ENCODE data around the gene WDCP.
A peak's percentile ranks its signal among the peaks of the same experiment; 100 is the strongest.

WDCP gene

DNA sequence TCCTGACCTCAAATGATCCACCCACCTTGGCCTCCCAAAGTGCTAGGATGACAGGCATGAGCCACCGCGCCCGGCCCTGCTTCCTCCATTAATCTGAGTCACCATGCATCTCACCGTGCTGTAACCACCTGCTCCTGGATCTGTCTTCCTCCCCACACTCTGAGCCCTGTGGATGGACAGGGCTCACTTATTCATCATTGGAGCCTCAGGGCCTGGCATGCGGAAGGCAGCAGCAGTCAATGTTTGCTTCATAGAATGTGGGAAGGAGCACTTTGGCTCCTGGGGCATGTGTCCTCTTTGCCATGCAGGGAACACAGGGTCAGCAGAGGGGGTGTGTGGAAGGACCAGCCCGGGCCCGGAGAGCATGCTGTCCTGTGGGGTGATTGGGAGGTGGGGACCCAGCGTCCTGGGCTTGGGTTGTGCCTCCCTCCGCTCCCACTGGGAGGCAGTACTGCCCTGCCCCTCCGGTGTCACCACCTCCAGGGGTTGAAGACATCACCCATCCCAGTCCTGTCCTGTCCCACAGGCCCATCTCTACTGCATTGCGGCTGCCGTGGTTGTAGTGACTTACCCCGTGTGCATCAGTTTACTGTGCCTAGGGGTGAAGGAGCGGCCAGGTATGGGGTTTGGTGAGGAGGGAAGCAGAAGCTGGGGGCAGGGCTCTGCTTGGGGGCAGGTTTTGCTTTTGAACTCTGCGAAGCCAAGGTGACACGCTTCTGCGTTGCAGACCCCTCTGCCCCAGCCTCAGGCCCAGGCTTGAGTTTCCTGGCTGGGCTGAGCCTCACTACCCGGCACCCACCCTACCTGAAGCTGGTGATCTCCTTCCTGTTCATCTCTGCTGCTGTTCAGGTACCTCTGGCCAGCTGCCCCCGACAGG lies 25.8 kb downstream of the WDCP start:
- peak overlapping the region; percentile 69 for H3K23ac ChIP-seq (ENCODE audit: low read depth, low read length, poor library complexity)
- H2BK15ac ChIP-seq (ENCODE audit: low read length): no peak overlapping the region
- H3K36me3 ChIP-seq (replicated peaks in 1 of 2; ENCODE audit: control insufficient read depth in 2 of 2, insufficient read depth in 2 of 2, low read length in 2 of 2): peaks cover 8 to 37% of the 10 kb centered on the region in 2 donors
- H3K4me3 ChIP-seq (ENCODE audit: low read length in 2 of 2): no peak overlapping the region
- no peaks in the 10 kb centered on the region for H3K9me3 ChIP-seq (replicated peaks in 1 of 2; ENCODE audit: control insufficient read depth in 2 of 2, insufficient read depth in 1 of 2, low read depth in 1 of 2, low read length in 2 of 2)
- H2BK120ac ChIP-seq (ENCODE audit: low read depth, low read length): no peak overlapping the region
- H3K9ac ChIP-seq (ENCODE audit: low read depth, low read length, poor library complexity): no peak overlapping the region
- no peak overlapping the region for H3K18ac ChIP-seq (ENCODE audit: low read length)
- H2AK5ac ChIP-seq (ENCODE audit: low read depth, low read length): peak overlapping the region; percentile 47
- H3K4ac ChIP-seq (ENCODE audit: low read length): no peak overlapping the region
- no peak overlapping the region for H2BK12ac ChIP-seq (ENCODE audit: low read length)
- no peak overlapping the region for H3K4me2 ChIP-seq (ENCODE audit: insufficient read depth, low read length, poor library complexity, severe bottlenecking)
- H3K4me1 ChIP-seq (ENCODE audit: control insufficient read depth in 2 of 2, insufficient read depth in 1 of 2, low read depth in 1 of 2, low read length in 2 of 2): peaks cover 6 to 13% of the 10 kb centered on the region in 2 donors
- H3K79me1 ChIP-seq (ENCODE audit: low read depth, low read length): peaks cover 6% of the 10 kb centered on the region
- DNase-seq (ENCODE audit: low spot score): no peak
- H2AFZ ChIP-seq (ENCODE audit: low read length): no peak overlapping the region
- no peaks in the 10 kb centered on the region for H3K27me3 ChIP-seq (ENCODE audit: control insufficient read depth in 3 of 3, insufficient read depth in 3 of 3, low read depth in 1 of 3, low read length in 3 of 3)
- peak overlapping the region; percentile 65 for H3K14ac ChIP-seq (ENCODE audit: low read length)
- no peak overlapping the region for H4K91ac ChIP-seq (ENCODE audit: low read depth, low read length, poor library complexity)
- H3K27ac ChIP-seq (replicated peaks; ENCODE audit: low read length): no peak overlapping the region
- no CpG with 5 or more reads among the region's 19 CpGs for WGBS, 2 donors (ENCODE audit: extremely low coverage in 2 of 2, insufficient read length in 2 of 2, insufficient replicate concordance in 1 of 2)
- no peak overlapping the region for H4K8ac ChIP-seq (ENCODE audit: low read depth, low read length)
- no peak overlapping the region for H2BK5ac ChIP-seq (ENCODE audit: low read length)

- Histone ChIP-seq H3K18ac (ENCODE audit: low read length) (no peak overlapping the region), H3K27ac (replicated peaks; ENCODE audit: low read length) (no peak overlapping the region), H2BK12ac (ENCODE audit: low read length) (no peak overlapping the region), H3K4me3 (ENCODE audit: low read length in 2 of 2) (no peak overlapping the region), H3K4me2 (ENCODE audit: insufficient read depth, low read length, poor library complexity, severe bottlenecking) (no peak overlapping the region), H2AFZ (ENCODE audit: low read length) (no peak overlapping the region), H2AK5ac (ENCODE audit: low read depth, low read length) (no peak overlapping the region), H3K23ac (ENCODE audit: low read depth, low read length, poor library complexity) (no peak overlapping the region), H3K79me1 (ENCODE audit: low read depth, low read length) (peaks cover 5% of the 10 kb centered on the region), H4K91ac (ENCODE audit: low read depth, low read length, poor library complexity) (no peak overlapping the region), H3K4ac (ENCODE audit: low read length) (no peak overlapping the region), H3K14ac (ENCODE audit: low read length) (no peak overlapping the region), H3K4me1 (ENCODE audit: control insufficient read depth in 2 of 2, insufficient read depth in 1 of 2, low read depth in 1 of 2, low read length in 2 of 2) (peaks cover 4 to 9% of the 10 kb centered on the region in 2 donors), H3K9ac (ENCODE audit: low read depth, low read length, poor library complexity) (no peak overlapping the region), H2BK120ac (ENCODE audit: low read depth, low read length) (no peak overlapping the region), H2BK15ac (ENCODE audit: low read length) (no peak overlapping the region), H4K8ac (ENCODE audit: low read depth, low read length) (no peak overlapping the region), H2BK5ac (ENCODE audit: low read length) (no peak overlapping the region), H3K36me3 (replicated peaks in 1 of 2; ENCODE audit: control insufficient read depth in 2 of 2, insufficient read depth in 2 of 2, low read length in 2 of 2) (peaks cover 6 to 33% of the 10 kb centered on the region in 2 donors), H3K9me3 (replicated peaks in 1 of 2; ENCODE audit: control insufficient read depth in 2 of 2, insufficient read depth in 1 of 2, low read depth in 1 of 2, low read length in 2 of 2) (no peaks in the 10 kb centered on the region), H3K27me3 (ENCODE audit: control insufficient read depth in 3 of 3, insufficient read depth in 3 of 3, low read depth in 1 of 3, low read length in 3 of 3) (no peaks in the 10 kb centered on the region)
- no peak for DNase-seq (ENCODE audit: low spot score)
- no CpG with 5 or more reads among the region's 4 CpGs for WGBS, 2 donors (ENCODE audit: extremely low coverage in 2 of 2, insufficient read length in 2 of 2, insufficient replicate concordance in 1 of 2)
Measured at GRCh38 chr2:24020244-24020643, 26.9 kb downstream of the WDCP start.

- no peak for DNase-seq (ENCODE audit: low spot score)
- Histone ChIP-seq H2AFZ (ENCODE audit: low read length) (no peak overlapping the region), H4K91ac (ENCODE audit: low read depth, low read length, poor library complexity) (no peak overlapping the region), H2BK5ac (ENCODE audit: low read length) (no peak overlapping the region), H3K9me3 (replicated peaks in 1 of 2; ENCODE audit: control insufficient read depth in 2 of 2, insufficient read depth in 1 of 2, low read depth in 1 of 2, low read length in 2 of 2) (no peaks in the 10 kb centered on the region), H3K4me2 (ENCODE audit: insufficient read depth, low read length, poor library complexity, severe bottlenecking) (no peak overlapping the region), H2BK12ac (ENCODE audit: low read length) (no peak overlapping the region), H4K8ac (ENCODE audit: low read depth, low read length) (peak overlapping the region; percentile 77), H3K18ac (ENCODE audit: low read length) (no peak overlapping the region), H2BK120ac (ENCODE audit: low read depth, low read length) (no peak overlapping the region), H2AK5ac (ENCODE audit: low read depth, low read length) (no peak overlapping the region), H3K23ac (ENCODE audit: low read depth, low read length, poor library complexity) (peak overlapping the region; percentile 59), H3K4me1 (ENCODE audit: control insufficient read depth in 2 of 2, insufficient read depth in 1 of 2, low read depth in 1 of 2, low read length in 2 of 2) (peaks cover 4 to 7% of the 10 kb centered on the region in 2 donors), H3K9ac (ENCODE audit: low read depth, low read length, poor library complexity) (no peak overlapping the region), H3K4ac (ENCODE audit: low read length) (no peak overlapping the region), H3K27ac (replicated peaks; ENCODE audit: low read length) (no peak overlapping the region), H2BK15ac (ENCODE audit: low read length) (no peak overlapping the region), H3K4me3 (ENCODE audit: low read length in 2 of 2) (no peak overlapping the region), H3K27me3 (ENCODE audit: control insufficient read depth in 3 of 3, insufficient read depth in 3 of 3, low read depth in 1 of 3, low read length in 3 of 3) (no peaks in the 10 kb centered on the region), H3K36me3 (replicated peaks in 1 of 2; ENCODE audit: control insufficient read depth in 2 of 2, insufficient read depth in 2 of 2, low read length in 2 of 2) (peaks cover 2 to 28% of the 10 kb centered on the region in 2 donors), H3K14ac (ENCODE audit: low read length) (no peak overlapping the region), H3K79me1 (ENCODE audit: low read depth, low read length) (peaks cover 3% of the 10 kb centered on the region)
- WGBS, 2 donors (ENCODE audit: extremely low coverage in 2 of 2, insufficient read length in 2 of 2, insufficient replicate concordance in 1 of 2): no CpG with 5 or more reads among the region's 5 CpGs
Measured at GRCh38 chr2:24019729-24020128, 27.5 kb downstream of the WDCP start.

DNA sequence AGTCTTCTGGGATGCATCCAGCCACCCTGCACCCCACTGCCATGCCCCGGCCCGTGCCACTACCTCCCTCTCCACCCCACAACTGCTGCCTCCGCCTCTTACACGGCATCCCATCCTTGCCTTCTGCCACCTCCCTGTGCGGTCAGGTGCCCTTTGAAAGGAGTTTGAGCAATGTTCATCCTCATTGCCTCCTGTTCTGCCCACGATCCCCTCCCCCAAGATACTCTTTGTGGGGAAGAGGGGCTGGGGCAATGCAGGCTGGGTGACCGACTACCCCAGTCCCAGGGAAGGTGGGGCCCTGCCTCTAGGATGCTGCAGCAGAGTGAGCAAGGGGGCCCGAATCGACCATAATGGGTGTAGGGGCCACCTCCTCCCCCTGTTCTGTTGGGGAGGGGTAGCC lies 28.9 kb downstream of the WDCP start:
- Histone ChIP-seq H3K18ac (ENCODE audit: low read length) (no peak overlapping the region), H2BK12ac (ENCODE audit: low read length) (no peak overlapping the region), H3K79me1 (ENCODE audit: low read depth, low read length) (peaks cover 3% of the 10 kb centered on the region), H3K9ac (ENCODE audit: low read depth, low read length, poor library complexity) (peak overlapping the region; percentile 30), H3K27me3 (ENCODE audit: control insufficient read depth in 3 of 3, insufficient read depth in 3 of 3, low read depth in 1 of 3, low read length in 3 of 3) (no peaks in the 10 kb centered on the region), H2AFZ (ENCODE audit: low read length) (no peak overlapping the region), H2BK15ac (ENCODE audit: low read length) (no peak overlapping the region), H3K4me3 (ENCODE audit: low read length in 2 of 2) (no peak overlapping the region), H2BK120ac (ENCODE audit: low read depth, low read length) (no peak overlapping the region), H3K27ac (replicated peaks; ENCODE audit: low read length) (no peak overlapping the region), H4K91ac (ENCODE audit: low read depth, low read length, poor library complexity) (no peak overlapping the region), H2AK5ac (ENCODE audit: low read depth, low read length) (no peak overlapping the region), H2BK5ac (ENCODE audit: low read length) (peak overlapping the region; percentile 24), H3K4me2 (ENCODE audit: insufficient read depth, low read length, poor library complexity, severe bottlenecking) (no peak overlapping the region), H3K14ac (ENCODE audit: low read length) (peak overlapping the region; percentile 38), H3K9me3 (replicated peaks in 1 of 2; ENCODE audit: control insufficient read depth in 2 of 2, insufficient read depth in 1 of 2, low read depth in 1 of 2, low read length in 2 of 2) (no peaks in the 10 kb centered on the region), H4K8ac (ENCODE audit: low read depth, low read length) (no peak overlapping the region), H3K4ac (ENCODE audit: low read length) (no peak overlapping the region), H3K23ac (ENCODE audit: low read depth, low read length, poor library complexity) (no peak overlapping the region), H3K36me3 (replicated peaks in 1 of 2; ENCODE audit: control insufficient read depth in 2 of 2, insufficient read depth in 2 of 2, low read length in 2 of 2) (peaks cover 2 to 13% of the 10 kb centered on the region in 2 donors), H3K4me1 (ENCODE audit: control insufficient read depth in 2 of 2, insufficient read depth in 1 of 2, low read depth in 1 of 2, low read length in 2 of 2) (peaks cover 4 to 7% of the 10 kb centered on the region in 2 donors)
- no peak for DNase-seq (ENCODE audit: low spot score)
- no CpG with 5 or more reads among the region's 9 CpGs for WGBS, 2 donors (ENCODE audit: extremely low coverage in 2 of 2, insufficient read length in 2 of 2, insufficient replicate concordance in 1 of 2)

Data from neuronal stem cell (in vitro differentiated cells).